OCI-M1 (cell line): Measurements from ENCODE around the gene UGCG.
A peak's percentile ranks its signal among the peaks of the same experiment; 100 is the strongest.
"Not testable (repeated sequence)": the region's sequence is repeated elsewhere in the genome, so short reads cannot be mapped to it uniquely, and the experiment has no call there.

Experiments used
- DNase-seq: peaks from one replicate; lab custom pipeline; 2025; lab: John Stamatoyannopoulos, UW

The UGCG gene

DNA sequence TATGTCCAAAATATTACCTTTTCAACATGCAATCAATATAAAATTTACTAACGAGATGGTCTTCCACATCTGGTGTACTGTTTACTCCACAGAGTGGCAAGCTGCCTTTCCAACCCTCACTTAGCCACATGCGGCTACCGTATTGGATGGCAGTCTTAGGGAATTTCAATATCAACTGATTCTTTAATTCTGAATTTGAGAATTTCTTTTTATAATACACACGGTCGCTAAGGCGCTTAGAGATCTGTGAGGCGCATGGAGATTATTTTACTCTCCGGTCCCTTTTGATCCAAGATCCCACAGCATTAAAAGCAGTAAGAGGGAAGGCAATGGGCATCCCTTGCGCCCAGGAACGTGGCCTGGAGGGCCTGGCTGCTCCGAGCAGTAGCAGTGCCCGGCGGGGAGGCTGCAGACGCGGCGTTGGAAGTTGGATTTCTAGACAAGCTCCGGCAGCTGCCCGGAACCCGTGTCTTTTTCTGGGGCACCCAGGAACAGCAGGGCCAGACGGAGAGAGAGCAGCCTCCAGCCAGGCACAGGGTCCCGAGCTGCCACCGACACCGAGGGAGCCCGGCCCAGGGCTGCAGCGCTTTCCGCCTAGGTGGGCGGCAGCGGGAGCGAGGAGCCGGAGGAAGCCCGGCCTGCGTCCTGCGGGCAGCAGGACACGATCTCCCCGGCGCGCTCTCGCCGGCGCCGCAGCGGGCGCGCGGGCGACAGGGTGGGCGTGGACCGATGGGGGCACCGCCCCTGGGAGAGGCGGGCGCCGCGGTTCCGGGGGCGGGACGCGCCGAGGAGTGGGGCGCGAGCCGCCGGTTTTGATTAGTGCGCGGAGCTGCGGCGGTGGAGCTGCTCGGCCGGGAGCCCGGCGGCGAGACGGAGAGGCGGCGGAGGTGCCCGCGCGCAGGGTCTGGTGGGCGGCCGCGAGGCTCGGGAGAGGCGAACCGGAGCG lies at the start of gene UGCG:
UGCG (plus strand) TSS at position 819 of the 946 bp plus-strand sequence. CDS start 402 bp downstream, outside the sequence.
- peak; percentile 92 for DNase-seq

DNA sequence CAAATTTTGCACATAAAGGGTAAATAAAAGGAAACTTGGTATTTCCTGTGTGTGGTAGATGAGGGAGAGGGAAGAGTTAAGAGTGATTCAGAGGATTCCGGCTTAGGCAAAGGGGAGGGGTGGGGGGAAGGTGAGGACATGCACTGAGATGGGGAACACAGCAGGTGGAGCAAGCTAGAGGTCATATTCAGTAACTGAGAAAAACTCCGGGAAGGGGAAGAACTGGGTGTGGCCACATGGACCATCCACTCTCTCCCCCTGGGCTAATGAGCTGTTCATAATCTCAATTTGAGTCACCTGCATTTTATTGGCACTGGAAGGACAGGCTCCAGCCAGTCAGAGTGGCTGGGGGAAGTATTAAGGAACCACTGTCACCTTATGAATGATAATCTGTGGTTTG lies 45.1 kb upstream of the UGCG start:
- no peak for DNase-seq

DNA sequence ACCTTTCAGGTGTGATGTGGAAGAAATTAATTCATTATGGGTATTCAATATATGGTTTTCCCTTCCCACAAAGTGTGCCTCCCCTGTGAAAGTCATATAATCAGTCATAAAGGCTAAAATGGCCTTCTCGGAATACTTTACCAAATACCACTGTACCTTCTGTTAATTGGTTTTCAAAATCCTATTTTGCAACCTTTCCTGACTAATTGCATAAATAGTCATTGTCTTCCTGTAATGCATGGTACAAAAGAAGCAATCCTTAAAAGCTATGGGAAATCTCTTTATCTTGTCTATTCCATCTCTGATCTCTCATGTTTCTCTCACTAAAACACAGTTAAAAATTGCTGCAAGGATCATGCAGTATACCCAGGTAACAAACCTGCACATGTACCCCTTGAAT lies 44.3 kb upstream of the UGCG start:
- DNase-seq: no peak

GRCh38 chr9:111853450-111853827 lies 43.2 kb upstream of the UGCG start:
- no peak for DNase-seq

DNA sequence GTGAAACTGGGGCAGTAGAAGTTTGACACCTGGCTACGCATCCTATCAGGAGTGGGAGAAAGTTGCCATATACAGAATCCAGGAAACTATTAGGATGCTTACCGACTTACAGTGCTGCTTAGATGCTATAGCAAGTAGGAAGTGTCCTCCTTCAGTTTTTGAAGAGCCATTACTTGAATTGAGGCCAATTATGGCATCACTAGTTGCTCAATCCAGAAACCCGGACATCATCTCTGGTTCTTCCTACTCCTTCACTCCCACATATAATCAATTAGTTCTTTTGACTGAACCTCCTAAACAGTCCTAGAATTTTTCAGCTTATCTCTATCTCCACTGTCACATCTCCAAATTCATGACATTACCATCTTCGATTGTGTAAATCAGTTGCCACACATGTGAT lies 41.8 kb upstream of the UGCG start:
- DNase-seq: no peak

GRCh38 chr9:111857555-111858211 lies 38.9 kb upstream of the UGCG start:
- DNase-seq: no peak

DNA sequence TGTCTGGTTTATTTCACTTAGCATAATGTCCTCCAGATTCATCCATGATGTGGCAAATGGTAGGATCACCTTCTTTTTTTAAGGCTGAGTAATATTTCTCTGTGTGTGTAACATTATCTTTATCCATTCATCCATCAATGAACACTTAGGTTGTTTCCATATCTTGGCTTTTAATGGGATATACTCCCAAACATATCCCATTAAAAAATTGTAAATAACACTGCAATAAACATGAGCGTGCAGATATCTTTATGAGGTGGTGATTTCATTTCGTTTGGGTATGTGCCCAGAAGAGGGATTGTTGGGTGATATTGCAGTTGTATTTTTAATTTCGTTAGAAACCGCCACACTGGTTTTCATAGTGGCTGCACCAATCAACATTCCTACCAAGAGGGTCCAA lies 36.2 kb upstream of the UGCG start:
- no peak for DNase-seq

GRCh38 chr9:111863636-111864035 lies 33.0 kb upstream of the UGCG start:
- no peak for DNase-seq

GRCh38 chr9:111866976-111867375 lies 29.6 kb upstream of the UGCG start:
- peak; percentile 20 for DNase-seq

DNA sequence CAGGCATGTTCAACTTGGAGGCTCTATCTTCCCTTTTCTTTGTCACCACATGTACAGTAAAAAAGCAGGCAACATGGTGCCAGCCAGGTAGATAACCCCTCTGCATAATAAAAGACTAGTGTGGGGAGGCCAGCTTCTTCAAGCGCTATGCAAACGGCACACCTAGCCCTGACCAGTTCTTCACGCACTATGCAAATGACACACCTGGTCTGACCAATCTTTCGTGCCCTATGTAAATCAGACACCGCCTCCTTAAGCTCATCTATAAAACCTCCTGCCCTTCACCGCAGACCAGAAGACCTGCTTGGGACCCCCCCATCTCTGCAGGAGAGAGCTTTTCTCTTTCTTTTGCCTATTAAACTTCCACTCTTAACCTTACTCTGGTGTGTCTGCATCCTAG lies 28.1 kb upstream of the UGCG start:
- DNase-seq: no peak

DNA sequence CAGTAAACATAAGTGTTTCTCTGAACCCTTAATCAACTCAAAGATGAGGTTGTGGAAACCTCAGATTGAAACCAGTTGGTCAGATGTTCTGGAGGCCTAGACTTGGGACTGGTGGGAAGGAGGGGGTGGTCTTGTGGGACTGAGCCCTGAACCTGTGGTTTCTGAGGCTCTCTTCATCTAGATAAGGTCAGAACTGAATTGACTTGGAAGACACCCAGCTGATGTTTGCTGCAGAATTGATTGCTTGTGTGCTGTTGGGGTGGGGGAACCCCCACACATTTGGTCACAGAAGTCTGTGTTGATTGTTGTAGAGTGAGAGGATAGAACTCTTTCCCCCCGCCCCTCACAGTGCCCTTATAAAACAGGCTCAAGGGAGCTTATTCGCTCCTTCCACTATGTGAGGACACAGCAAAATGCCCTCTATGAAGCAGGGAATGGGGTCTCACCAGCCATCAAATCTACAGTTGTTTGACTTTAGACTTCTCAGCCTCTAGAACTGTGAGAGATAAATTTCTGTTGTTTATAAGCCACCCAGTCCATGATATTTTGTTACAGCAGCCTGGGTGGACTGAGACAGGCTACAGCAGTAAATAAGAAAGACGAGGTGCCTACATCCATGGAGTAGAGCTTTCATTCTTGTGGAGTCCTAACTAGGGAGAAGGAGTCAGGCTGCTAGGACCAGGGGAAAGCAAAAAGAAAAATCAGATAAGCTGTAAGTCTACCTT lies 25.7 kb upstream of the UGCG start:
- peak; percentile 35 for DNase-seq

DNA sequence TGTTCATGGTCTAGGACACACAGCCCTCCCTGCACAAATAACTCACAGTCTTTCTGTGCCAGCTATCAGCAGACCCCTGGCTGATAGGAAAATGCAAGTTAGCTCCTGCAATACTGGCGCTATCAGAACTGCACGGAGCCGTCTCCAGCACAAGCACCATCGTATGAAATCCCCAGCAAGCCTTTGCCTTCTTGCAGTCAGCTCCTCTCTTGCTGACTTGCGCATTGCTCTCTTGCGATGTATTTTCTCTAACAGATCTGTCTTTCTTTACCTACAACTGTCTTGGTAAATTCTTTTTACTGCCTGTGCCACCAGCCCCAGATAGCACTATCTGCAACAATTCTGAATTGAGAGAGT lies 25.1 kb upstream of the UGCG start:
- no peak for DNase-seq

- peak; percentile 17 for DNase-seq
These were observed 23.7 kb upstream of the UGCG start for GRCh38 chr9:111872886-111873285.

DNA sequence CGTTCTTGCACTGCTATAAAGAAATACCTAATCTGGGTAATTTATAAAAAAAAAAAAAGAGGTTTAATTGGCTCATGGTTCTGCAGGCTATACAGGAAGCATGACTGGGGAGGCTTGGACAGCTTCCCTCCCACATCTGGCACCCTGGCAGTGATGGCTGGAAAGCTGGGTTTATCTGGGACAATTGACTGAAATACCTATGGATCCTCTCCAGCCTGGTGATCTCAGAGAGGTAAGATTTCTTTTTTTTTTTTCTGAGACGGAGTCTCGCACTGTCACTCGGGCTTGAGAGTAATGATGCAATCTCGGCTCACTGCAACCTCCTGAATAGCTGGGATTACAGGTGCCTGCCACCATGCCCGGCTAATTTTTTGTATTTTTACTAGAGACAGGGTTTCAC lies 22.7 kb upstream of the UGCG start:
- no peak for DNase-seq

- DNase-seq: no peak
These were observed 22.1 kb upstream of the UGCG start for GRCh38 chr9:111874500-111874899.

- DNase-seq: not testable (repeated sequence)
These were observed 21.3 kb upstream of the UGCG start for GRCh38 chr9:111875291-111875690.

DNA sequence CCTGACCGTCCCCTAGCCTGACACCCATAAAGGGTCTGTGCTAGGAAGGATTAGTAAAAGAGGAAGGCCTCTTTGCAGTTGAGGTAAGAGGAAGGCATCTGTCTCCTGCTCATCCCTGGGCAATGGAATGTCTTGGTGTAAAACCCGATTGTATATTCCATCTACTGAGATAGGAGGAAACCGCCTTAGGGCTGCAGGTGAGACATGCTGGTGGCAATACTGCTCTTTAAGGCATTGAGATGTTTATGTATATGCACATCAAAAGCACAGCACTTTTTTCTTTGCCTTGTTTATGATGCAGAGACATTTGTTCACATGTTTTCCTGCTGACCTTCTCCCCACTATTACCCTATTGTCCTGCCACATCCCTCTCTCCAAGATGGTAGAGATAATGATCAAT lies 20.9 kb upstream of the UGCG start:
- not testable (repeated sequence) for DNase-seq

DNA sequence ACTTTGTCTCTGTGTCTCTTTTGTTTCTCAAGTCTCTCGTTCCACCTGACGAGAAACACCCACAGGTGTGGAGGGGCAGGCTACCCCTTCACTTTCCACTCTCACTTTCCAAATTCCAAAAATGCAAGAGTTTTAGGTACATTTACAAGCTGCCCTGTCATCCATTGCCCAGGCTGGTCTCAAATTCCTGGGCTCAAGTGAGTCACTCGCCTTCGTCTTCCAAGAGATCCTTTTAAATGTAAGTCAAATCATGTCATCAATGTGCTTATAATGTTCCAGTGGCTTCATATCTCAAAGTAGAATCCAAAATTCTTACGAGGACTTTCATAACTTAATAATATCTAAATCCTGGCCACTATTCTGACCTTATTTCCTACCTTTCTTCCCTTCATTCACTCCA lies 20.4 kb upstream of the UGCG start:
- no peak for DNase-seq

GRCh38 chr9:111877420-111877819 lies 19.2 kb upstream of the UGCG start:
- no peak for DNase-seq

DNA sequence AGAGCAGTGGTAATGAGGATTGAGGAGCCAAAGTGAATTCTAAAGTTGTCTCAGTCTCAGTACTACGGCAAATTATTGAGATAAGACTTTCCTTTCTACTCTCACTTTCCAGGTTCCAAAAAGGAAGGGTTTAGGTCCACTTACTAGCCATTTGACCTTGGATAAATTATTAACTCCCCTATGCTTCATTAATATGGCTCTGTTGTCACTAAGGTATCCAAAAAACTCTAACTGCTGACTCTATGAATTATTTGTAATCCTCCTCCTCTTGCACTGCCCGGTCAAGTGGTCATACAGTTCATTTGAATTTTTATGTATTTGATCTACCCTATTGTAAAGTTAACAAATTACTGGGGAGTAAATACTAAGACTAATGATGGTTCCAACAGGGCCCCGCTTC lies 17.7 kb upstream of the UGCG start:
- DNase-seq: no peak

GRCh38 chr9:111886983-111887718 lies 9.5 kb upstream of the UGCG start:
- DNase-seq: no peak

DNA sequence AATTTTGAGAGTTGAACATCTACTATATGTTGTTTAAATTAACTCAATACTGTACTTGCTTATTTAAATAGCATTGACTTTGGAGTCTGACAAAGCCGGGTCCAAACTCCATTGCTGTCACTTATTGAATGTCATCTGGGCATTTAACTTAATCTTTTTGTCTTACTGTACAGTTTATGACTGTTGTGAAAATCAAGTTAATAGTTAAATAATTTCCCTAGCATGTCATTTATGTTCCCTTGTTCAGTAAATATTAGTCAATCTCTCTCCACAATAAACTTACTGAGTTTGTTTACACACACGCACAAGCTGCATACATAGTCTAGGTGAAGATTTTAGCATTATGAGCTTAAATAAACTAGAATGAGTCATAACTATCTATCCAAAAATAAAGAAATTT lies 6.3 kb upstream of the UGCG start:
- no peak for DNase-seq
